ENCODE results near the gene C4A.
"Not testable (repeated sequence)": the region's sequence is repeated elsewhere in the genome, so short reads cannot be mapped to it uniquely, and the experiment has no call there.

C4A gene

GRCh38 chr6:31994421-31994820 lies 12.6 kb downstream of the C4A start:
- DNase-seq (ENCODE audit: extremely low spot score); POLR2A ChIA-PET; CTCF ChIA-PET: not testable (repeated sequence)

GRCh38 chr6:31996385-31996784 lies 14.5 kb downstream of the C4A start:
- DNase-seq (ENCODE audit: extremely low spot score); POLR2A ChIA-PET; CTCF ChIA-PET: not testable (repeated sequence)

- CTCF ChIA-PET; DNase-seq (ENCODE audit: extremely low spot score); POLR2A ChIA-PET: not testable (repeated sequence)
These were observed 20.9 kb downstream of the C4A start for GRCh38 chr6:32002546-32003268.

GRCh38 chr6:32003301-32003700 lies 21.4 kb downstream of the C4A start:
- POLR2A ChIA-PET; CTCF ChIA-PET; DNase-seq (ENCODE audit: extremely low spot score): not testable (repeated sequence)

- CTCF ChIA-PET = interaction anchor here (1.1 kb wide), 1 partner anchor 52 kb away, joined by 3 read pairs; no protein-coding TSS in a partner anchor
- POLR2A ChIA-PET; DNase-seq (ENCODE audit: extremely low spot score): not testable (repeated sequence)
These were observed 22.5 kb downstream of the C4A start for GRCh38 chr6:32004393-32004792.

- POLR2A ChIA-PET; DNase-seq (ENCODE audit: extremely low spot score): not testable (repeated sequence)
- CTCF ChIA-PET = interaction anchor here (1.1 kb wide), 1 partner anchor 52 kb away, joined by 3 read pairs; no protein-coding TSS in a partner anchor
These were observed 23.1 kb downstream of the C4A start for GRCh38 chr6:32004864-32005537.

- DNase-seq (ENCODE audit: extremely low spot score); POLR2A ChIA-PET: not testable (repeated sequence)
- CTCF ChIA-PET = interaction anchor here (1.1 kb wide), 1 partner anchor 53 kb away, joined by 3 read pairs; no protein-coding TSS in a partner anchor
These were observed 23.7 kb downstream of the C4A start for GRCh38 chr6:32005538-32005880.

GRCh38 chr6:32005991-32006529 lies 24.2 kb downstream of the C4A start:
- POLR2A ChIA-PET; DNase-seq (ENCODE audit: extremely low spot score): not testable (repeated sequence)
- CTCF ChIA-PET = interaction anchor here (0.6 kb wide), 1 partner anchor 137 kb away, joined by 8 read pairs; no protein-coding TSS in a partner anchor

- DNase-seq (ENCODE audit: extremely low spot score); POLR2A ChIA-PET: not testable (repeated sequence)
- CTCF ChIA-PET = interaction anchor here (0.6 kb wide), 1 partner anchor 136 kb away, joined by 8 read pairs; no protein-coding TSS in a partner anchor
These were observed 25.2 kb downstream of the C4A start for GRCh38 chr6:32007086-32007485.

GRCh38 chr6:32008037-32008436 lies 26.2 kb downstream of the C4A start:
- CTCF ChIA-PET; DNase-seq (ENCODE audit: extremely low spot score); POLR2A ChIA-PET: not testable (repeated sequence)

GRCh38 chr6:32008616-32009015 lies 26.8 kb downstream of the C4A start:
- CTCF ChIA-PET; DNase-seq (ENCODE audit: extremely low spot score); POLR2A ChIA-PET: not testable (repeated sequence)

- DNase-seq (ENCODE audit: extremely low spot score); POLR2A ChIA-PET; CTCF ChIA-PET: not testable (repeated sequence)
These were observed 27.7 kb downstream of the C4A start for GRCh38 chr6:32009537-32009936.

- CTCF ChIA-PET; POLR2A ChIA-PET; DNase-seq (ENCODE audit: extremely low spot score): not testable (repeated sequence)
These were observed 29.1 kb downstream of the C4A start for GRCh38 chr6:32010856-32011530.

- CTCF ChIA-PET; DNase-seq (ENCODE audit: extremely low spot score); POLR2A ChIA-PET: not testable (repeated sequence)
These were observed 31.2 kb downstream of the C4A start for GRCh38 chr6:32012941-32013617.

GRCh38 chr6:32013738-32014137 lies 31.9 kb downstream of the C4A start:
- DNase-seq (ENCODE audit: extremely low spot score); CTCF ChIA-PET; POLR2A ChIA-PET: not testable (repeated sequence)

- DNase-seq (ENCODE audit: extremely low spot score); CTCF ChIA-PET; POLR2A ChIA-PET: not testable (repeated sequence)
These were observed 32.7 kb downstream of the C4A start, which contains the start of gene C4B for GRCh38 chr6:32014547-32014946. C4B (plus strand) TSS chr6:32014795; CDS start chr6:32014846, 51 bp downstream.

- POLR2A ChIA-PET; CTCF ChIA-PET; DNase-seq (ENCODE audit: extremely low spot score): not testable (repeated sequence)
These were observed 40.2 kb downstream of the C4A start for GRCh38 chr6:32022100-32022499.

GRCh38 chr6:32028631-32029030 lies 46.8 kb downstream of the C4A start:
- CTCF ChIA-PET; POLR2A ChIA-PET; DNase-seq (ENCODE audit: extremely low spot score): not testable (repeated sequence)
